Neuronal stem cell (in vitro differentiated cells): ENCODE data around the gene COLEC12.

ENCODE experiments used
- DNase-seq: peaks from one replicate; pipeline ENCODE4 v3.0.0-alpha.2; 2013; ENCODE audit warnings: low spot score
- H2AFZ ChIP-seq: one replicate; pipeline ENCODE4 v1.6.1; 2013; ENCODE audit warnings: mild to moderate bottlenecking, low read length, inconsistent platforms
- H2AK5ac ChIP-seq: 2 replicates; pipeline ENCODE4 v1.6.1; 2013; ENCODE audit warnings: low read depth, mild to moderate bottlenecking, inconsistent platforms, low read length, moderate library complexity, mixed read lengths
- H2BK120ac ChIP-seq: 2 replicates; pipeline ENCODE4 v1.6.1; 2013; ENCODE audit warnings: low read depth, mild to moderate bottlenecking, inconsistent platforms, low read length, moderate library complexity, mixed read lengths
- H2BK12ac ChIP-seq: one replicate; pipeline ENCODE4 v1.6.1; 2013; ENCODE audit warnings: low read length, inconsistent platforms
- H2BK15ac ChIP-seq: 2 replicates; pipeline ENCODE4 v1.6.1; 2013; ENCODE audit warnings: mild to moderate bottlenecking, low read length, inconsistent platforms, mixed read lengths
- H2BK5ac ChIP-seq: one replicate; pipeline ENCODE4 v1.6.1; 2013; ENCODE audit warnings: inconsistent platforms, mild to moderate bottlenecking, low read length, moderate library complexity
- H3K14ac ChIP-seq: one replicate; pipeline ENCODE4 v1.6.1; 2013; ENCODE audit warnings: low read length, inconsistent platforms
- H3K18ac ChIP-seq: 2 replicates; pipeline ENCODE4 v1.6.1; 2013; ENCODE audit warnings: low read length, inconsistent platforms
- H3K23ac ChIP-seq: 2 replicates; pipeline ENCODE4 v1.6.1; 2013; ENCODE audit warnings: low read depth, mild to moderate bottlenecking, mixed read lengths, low read length, inconsistent platforms; ENCODE audit not compliant: poor library complexity
- H3K27ac ChIP-seq: replicated peaks from 3 replicates; pipeline ENCODE4 v1.5.1; 2013; ENCODE audit warnings: low read length, inconsistent platforms
- H3K27me3 ChIP-seq, 3 experiments: 2 replicates each; pipeline ENCODE4 v1.6.1; 2013; ENCODE audit warnings: low read length in 3 of 3, mild to moderate bottlenecking in 2 of 3, inconsistent platforms in 1 of 3, low read depth in 1 of 3, mixed read lengths in 1 of 3, moderate library complexity in 1 of 3; ENCODE audit not compliant: control insufficient read depth in 3 of 3, insufficient read depth in 3 of 3
- H3K36me3 ChIP-seq, 2 donors: replicated peaks in 1 of 2; 2 replicates each; pipeline ENCODE4 v1.6.1; 2013; ENCODE audit warnings: low read length in 2 of 2; ENCODE audit not compliant: control insufficient read depth in 2 of 2, insufficient read depth in 2 of 2
- H3K4ac ChIP-seq: 2 replicates; pipeline ENCODE4 v1.6.1; 2013; ENCODE audit warnings: inconsistent platforms, mild to moderate bottlenecking, low read length, moderate library complexity
- H3K4me1 ChIP-seq, 2 donors: 1 replicate in 1 of 2; 2 replicates in 1 of 2; pipeline ENCODE4 v1.6.1; 2013; ENCODE audit warnings: low read length in 2 of 2, low read depth in 1 of 2; ENCODE audit not compliant: control insufficient read depth in 2 of 2, insufficient read depth in 1 of 2
- H3K4me2 ChIP-seq: one replicate; pipeline ENCODE4 v1.6.1; 2013; ENCODE audit warnings: mild to moderate bottlenecking, low read length, inconsistent platforms; ENCODE audit not compliant: insufficient read depth, poor library complexity, severe bottlenecking
- H3K4me3 ChIP-seq, 2 donors: 2 replicates each; pipeline ENCODE4 v1.5.1; 2013; ENCODE audit warnings: low read length in 2 of 2, mild to moderate bottlenecking in 2 of 2, inconsistent platforms in 1 of 2, moderate library complexity in 1 of 2
- H3K79me1 ChIP-seq: one replicate; pipeline ENCODE4 v1.6.1; 2013; ENCODE audit warnings: low read depth, mild to moderate bottlenecking, inconsistent platforms, low read length, moderate library complexity
- H3K9ac ChIP-seq: one replicate; pipeline ENCODE4 v1.6.1; 2013; ENCODE audit warnings: mild to moderate bottlenecking, low read depth, low read length, inconsistent platforms; ENCODE audit not compliant: poor library complexity
- H3K9me3 ChIP-seq, 2 donors: replicated peaks in 1 of 2; 2 replicates each; pipeline versions ENCODE3 to v1.6.1; 2013; ENCODE audit warnings: low read length in 2 of 2, mild to moderate bottlenecking in 2 of 2, inconsistent platforms in 1 of 2, low read depth in 1 of 2, mixed read lengths in 1 of 2, moderate library complexity in 1 of 2; ENCODE audit not compliant: control insufficient read depth in 2 of 2, insufficient read depth in 1 of 2
- H4K8ac ChIP-seq: one replicate; pipeline ENCODE4 v1.6.1; 2013; ENCODE audit warnings: low read depth, mild to moderate bottlenecking, inconsistent platforms, low read length, moderate library complexity
- H4K91ac ChIP-seq: one replicate; pipeline ENCODE4 v1.6.1; 2013; ENCODE audit warnings: low read length, low read depth, mild to moderate bottlenecking, inconsistent platforms; ENCODE audit not compliant: poor library complexity
- WGBS, 2 donors: extraction: QIAGEN DNeasy Blood & Tissue Kit; methylation state at CpG; one replicate each; pipeline ENCODE4 v1.1.7; 2013; ENCODE audit warnings: missing lambda C conversion rate in 2 of 2, mixed read lengths in 1 of 2; ENCODE audit not compliant: insufficient read length in 2 of 2, insufficient replicate concordance in 1 of 2; ENCODE audit errors: extremely low coverage in 2 of 2; 5-methylcytosine and 5-hydroxymethylcytosine counted together

COLEC12 gene

GRCh38 chr18:512957-513356, 12.5 kb upstream of the COLEC12 start:
- no peak overlapping the region for H2BK12ac ChIP-seq
- no peaks in the 10 kb centered on the region for H3K79me1 ChIP-seq
- no peaks in the 10 kb centered on the region for H3K27me3 ChIP-seq
- no peak overlapping the region for H2AK5ac ChIP-seq
- H3K4me3 ChIP-seq, result no peak overlapping the region
- H3K4me2 ChIP-seq, result no peak overlapping the region
- no CpG with 5 or more reads among the region's 9 CpGs for WGBS, 2 donors
- no peak overlapping the region for H2AFZ ChIP-seq
- H3K4ac ChIP-seq, result no peak overlapping the region
- no peak overlapping the region for H2BK15ac ChIP-seq
- peaks cover 0 to 2% of the 10 kb centered on the region in 2 donors for H3K4me1 ChIP-seq
- H3K9ac ChIP-seq, result no peak overlapping the region
- H3K9me3 ChIP-seq, result peaks cover 0 to 2% of the 10 kb centered on the region in 2 donors
- H3K27ac ChIP-seq, result no peak overlapping the region
- no peak overlapping the region for H2BK5ac ChIP-seq
- no peak overlapping the region for H3K23ac ChIP-seq
- H2BK120ac ChIP-seq, result no peak overlapping the region
- no peak overlapping the region for H3K18ac ChIP-seq
- H4K91ac ChIP-seq, result no peak overlapping the region
- H3K36me3 ChIP-seq, result no peaks in the 10 kb centered on the region
- H4K8ac ChIP-seq, result no peak overlapping the region
- DNase-seq, result no peak
- H3K14ac ChIP-seq, result no peak overlapping the region

DNA sequence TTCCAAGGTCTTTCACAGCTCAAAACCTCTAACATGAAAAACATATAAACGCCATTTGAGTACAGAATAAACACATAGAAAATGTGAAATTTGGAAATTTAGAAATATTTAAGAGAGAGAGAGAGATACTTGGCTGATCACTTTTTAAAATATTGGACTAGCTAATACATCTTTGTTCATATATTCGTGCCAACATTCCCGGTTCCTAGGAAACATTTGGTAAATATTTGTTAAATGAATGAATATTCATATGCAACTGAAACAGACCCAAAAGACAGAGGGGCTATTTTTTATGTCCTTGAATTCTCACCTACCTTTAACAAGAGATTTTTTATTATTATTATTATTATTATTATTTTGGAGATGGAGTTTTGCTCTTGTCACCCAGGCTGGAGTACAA, 8.3 kb upstream of the COLEC12 start:
- no peak overlapping the region for H4K8ac ChIP-seq
- no peak overlapping the region for H2BK12ac ChIP-seq
- no peak overlapping the region for H2AFZ ChIP-seq
- no peaks in the 10 kb centered on the region for H3K4me1 ChIP-seq
- peaks cover 0 to 15% (median 0%) of the 10 kb centered on the region in 3 experiments for H3K27me3 ChIP-seq
- no CpG with 5 or more reads among the region's 3 CpGs for WGBS, 2 donors
- DNase-seq, result no peak
- H3K79me1 ChIP-seq, result no peaks in the 10 kb centered on the region
- H2BK5ac ChIP-seq, result no peak overlapping the region
- H3K4me2 ChIP-seq, result no peak overlapping the region
- H2BK120ac ChIP-seq, result no peak overlapping the region
- no peak overlapping the region for H3K9ac ChIP-seq
- H3K18ac ChIP-seq, result no peak overlapping the region
- no peaks in the 10 kb centered on the region for H3K36me3 ChIP-seq
- no peak overlapping the region for H2BK15ac ChIP-seq
- no peak overlapping the region for H3K4me3 ChIP-seq
- no peak overlapping the region for H3K27ac ChIP-seq
- no peak overlapping the region for H3K14ac ChIP-seq
- no peak overlapping the region for H2AK5ac ChIP-seq
- H3K4ac ChIP-seq, result no peak overlapping the region
- no peak overlapping the region for H3K23ac ChIP-seq
- peaks cover 0 to 2% of the 10 kb centered on the region in 2 donors for H3K9me3 ChIP-seq
- no peak overlapping the region for H4K91ac ChIP-seq

GRCh38 chr18:507636-508035, 7.1 kb upstream of the COLEC12 start:
- Histone ChIP-seq H3K18ac (no peak overlapping the region), H3K4me2 (no peak overlapping the region), H3K4me1 (no peaks in the 10 kb centered on the region), H2AK5ac (no peak overlapping the region), H3K79me1 (no peaks in the 10 kb centered on the region), H3K27ac (no peak overlapping the region), H3K36me3 (no peaks in the 10 kb centered on the region), H3K14ac (no peak overlapping the region), H2BK120ac (no peak overlapping the region), H2BK12ac (no peak overlapping the region), H2BK5ac (no peak overlapping the region), H2BK15ac (no peak overlapping the region), H4K91ac (no peak overlapping the region), H4K8ac (no peak overlapping the region), H2AFZ (no peak overlapping the region), H3K9me3 (no peaks in the 10 kb centered on the region), H3K9ac (no peak overlapping the region), H3K23ac (no peak overlapping the region), H3K4ac (no peak overlapping the region), H3K27me3 (peaks cover 0 to 21% (median 0%) of the 10 kb centered on the region in 3 experiments), H3K4me3 (no peak overlapping the region)
- DNase-seq, result no peak
- no CpG with 5 or more reads among the region's 3 CpGs for WGBS, 2 donors

DNA sequence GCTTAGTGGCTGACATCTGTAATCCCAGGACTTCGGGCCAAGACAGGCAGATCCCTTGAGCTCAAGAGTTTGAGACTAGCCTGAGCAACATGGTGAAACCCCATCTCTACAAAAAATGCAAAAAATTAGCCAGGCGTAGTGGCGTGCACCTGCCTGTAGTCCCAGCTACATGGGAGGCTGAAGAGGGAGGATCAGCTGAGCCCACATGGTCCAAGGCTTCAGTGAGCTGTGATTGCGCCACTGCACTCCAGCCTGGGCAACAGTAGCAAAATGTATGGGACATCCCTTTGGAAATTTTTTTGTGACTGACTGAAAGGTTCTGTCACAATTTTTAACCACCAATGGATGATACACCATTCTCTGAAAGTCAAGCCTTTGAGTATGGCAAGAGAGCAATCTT, 6.3 kb upstream of the COLEC12 start:
- Histone ChIP-seq H3K4me1 (no peaks in the 10 kb centered on the region), H2BK5ac (no peak overlapping the region), H3K9ac (no peak overlapping the region), H3K4ac (no peak overlapping the region), H3K4me2 (no peak overlapping the region), H2AK5ac (no peak overlapping the region), H4K91ac (no peak overlapping the region), H3K23ac (no peak overlapping the region), H3K36me3 (no peaks in the 10 kb centered on the region), H2AFZ (no peak overlapping the region), H2BK120ac (no peak overlapping the region), H4K8ac (no peak overlapping the region), H2BK12ac (no peak overlapping the region), H3K9me3 (no peaks in the 10 kb centered on the region), H3K4me3 (no peak overlapping the region), H3K27ac (no peak overlapping the region), H2BK15ac (no peak overlapping the region), H3K18ac (no peak overlapping the region), H3K27me3 (peaks cover 0 to 28% (median 4%) of the 10 kb centered on the region in 3 experiments), H3K14ac (no peak overlapping the region), H3K79me1 (no peaks in the 10 kb centered on the region)
- no CpG with 5 or more reads among the region's 4 CpGs for WGBS, 2 donors
- DNase-seq, result no peak
